CD4-positive, alpha-beta T cell treated with Interleukin-17A for 1 hour (primary cell): ENCODE measurements around the gene CYTH2.
A peak's percentile ranks its signal among the peaks of the same experiment; 100 is the strongest.

ENCODE experiments used
- DNase-seq: peaks from one replicate; pipeline ENCODE4 v3.0.0-alpha.2; 2020

CYTH2 gene

DNA sequence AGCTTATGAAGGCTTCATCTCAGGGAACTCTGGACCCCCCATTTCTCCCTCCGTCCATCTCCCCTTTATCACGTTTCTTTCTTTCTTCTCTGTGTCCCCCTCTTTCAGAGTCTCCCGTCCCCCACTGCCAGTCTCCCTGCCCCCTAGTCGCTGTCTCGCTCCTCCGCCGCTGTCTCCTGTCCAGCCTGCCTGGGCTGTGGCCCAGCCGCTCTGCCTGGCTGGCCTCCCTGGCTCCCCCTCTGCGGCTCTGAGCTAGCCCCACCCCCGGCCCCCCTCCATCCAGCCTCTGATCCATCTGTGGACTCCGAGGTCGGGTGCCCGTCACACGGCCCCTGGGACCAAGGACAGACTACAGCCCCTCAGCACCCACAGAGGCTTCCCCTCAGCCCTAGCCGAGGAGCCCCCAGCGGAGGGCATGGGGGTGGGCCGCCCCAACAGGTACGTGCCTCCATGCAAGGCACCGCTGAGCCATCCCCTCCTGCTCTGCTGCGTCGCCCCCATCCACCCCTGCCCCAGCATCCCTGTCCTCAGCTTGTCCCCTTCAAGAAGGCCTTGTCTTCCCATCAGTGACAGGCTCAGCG lies 14.9 kb upstream of the CYTH2 start:
- DNase-seq: no peak

DNA sequence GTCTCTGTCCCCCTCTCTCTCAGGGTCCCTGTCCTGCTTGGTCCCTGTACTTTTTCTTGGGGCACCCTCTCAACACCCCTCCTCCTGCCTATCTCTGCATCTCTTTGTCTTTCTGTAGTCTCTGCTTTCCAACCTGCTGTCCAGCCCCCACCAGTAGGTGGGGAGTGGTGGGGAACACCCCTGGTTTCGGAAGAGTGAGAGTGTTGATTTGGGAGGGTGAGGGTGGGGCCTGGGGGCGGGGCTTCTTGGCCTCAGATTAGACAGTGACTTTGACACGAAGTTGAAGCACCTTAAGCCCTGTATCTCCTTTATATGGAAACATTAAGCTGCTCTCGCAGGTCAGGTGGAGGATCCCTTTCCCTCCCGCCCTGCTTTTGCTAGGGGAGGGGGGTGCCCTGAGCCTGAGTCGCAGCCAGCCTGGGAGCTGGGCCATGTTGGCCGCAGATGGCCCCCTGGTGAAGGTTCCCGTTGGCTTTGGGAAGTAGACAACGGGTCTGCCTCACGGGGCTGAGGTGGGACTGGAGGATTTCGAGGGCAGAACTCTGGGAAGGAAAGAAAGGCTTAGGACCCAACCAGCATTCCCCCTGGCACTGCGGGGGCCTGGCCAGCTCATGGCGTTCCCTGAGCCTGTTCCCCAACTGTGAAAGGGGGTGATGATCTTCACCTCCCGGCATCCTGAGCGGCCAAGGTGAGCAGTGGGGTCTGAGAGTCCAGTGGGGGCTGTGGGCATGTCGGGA lies 13.8 kb upstream of the CYTH2 start, which contains the start of gene KCNJ14:
Gene KCNJ14, plus strand, starts transcription at position 404 of the 737 bp plus-strand sequence. CDS start 6,151 bp downstream, outside the sequence.
- no peak for DNase-seq

DNA sequence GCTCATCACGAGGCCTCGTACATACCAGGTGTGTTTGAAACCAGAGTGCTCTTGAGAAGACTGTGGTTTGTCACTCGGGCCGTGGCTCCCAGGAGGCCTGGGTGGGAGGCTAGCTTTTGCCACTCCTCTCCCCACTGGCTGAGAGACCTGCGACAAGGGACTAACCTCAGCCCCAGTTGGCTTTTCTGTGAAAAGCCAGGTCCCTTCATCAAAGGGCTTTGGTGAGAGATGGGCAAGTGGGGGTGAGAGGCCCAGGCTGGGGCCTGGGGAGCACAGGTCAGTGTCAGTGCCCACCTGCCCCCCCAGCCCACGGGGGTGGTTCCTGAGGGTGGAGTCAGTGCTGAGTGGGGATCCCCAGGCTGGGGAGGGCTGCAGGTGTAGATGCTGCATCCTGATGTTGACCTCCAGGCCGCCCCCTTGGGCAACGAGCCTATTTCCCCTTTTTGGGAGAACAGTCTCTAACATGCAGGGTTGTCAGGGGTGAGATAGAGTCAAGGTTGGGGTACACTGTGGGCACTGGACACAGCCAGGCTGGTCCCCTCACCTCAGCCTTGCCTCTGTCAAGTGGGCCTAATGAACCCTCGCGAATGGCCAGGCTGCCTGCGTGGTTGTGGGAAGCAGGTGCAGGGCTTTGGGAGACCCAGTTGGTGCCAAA lies 13.1 kb upstream of the CYTH2 start:
- no peak for DNase-seq

DNA sequence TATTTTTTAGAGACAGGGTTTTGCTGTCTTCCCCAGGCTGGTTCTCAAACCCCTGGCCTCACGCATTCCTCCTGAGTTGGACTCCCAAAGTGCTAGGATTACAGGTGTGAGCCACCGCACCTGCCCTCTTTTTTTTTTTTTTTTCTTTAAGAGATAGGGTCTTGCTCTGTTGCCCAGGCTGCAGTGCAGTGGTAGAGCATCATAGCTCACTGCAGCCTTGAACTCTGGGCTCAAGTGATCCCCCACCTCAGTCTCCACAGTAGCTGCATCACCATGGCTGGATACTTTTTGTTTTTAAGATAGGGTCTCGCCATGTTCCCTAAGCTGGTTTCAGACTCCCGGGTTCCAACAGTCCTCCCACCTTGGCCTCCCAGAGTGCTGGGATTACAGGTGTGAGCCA lies 12.3 kb upstream of the CYTH2 start:
- DNase-seq: no peak

DNA sequence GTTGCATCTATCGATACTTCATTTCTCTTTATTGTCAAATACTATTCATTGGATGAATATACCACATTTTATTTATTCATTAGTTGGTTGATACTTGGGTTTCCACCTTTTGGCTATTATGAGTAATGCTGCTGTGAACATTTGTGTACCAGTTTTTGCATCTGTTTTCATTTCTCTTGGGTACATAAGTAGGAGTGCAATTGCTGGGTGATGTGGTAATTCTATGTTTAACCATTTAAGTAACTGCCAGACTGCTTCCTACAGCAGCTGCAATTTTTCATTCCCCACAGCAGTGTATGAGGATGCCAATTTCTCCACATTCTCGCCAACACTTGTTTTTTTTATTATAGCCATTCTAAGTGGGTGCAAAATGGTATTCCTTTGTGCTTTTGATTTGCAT lies 11.2 kb upstream of the CYTH2 start:
- DNase-seq: no peak

DNA sequence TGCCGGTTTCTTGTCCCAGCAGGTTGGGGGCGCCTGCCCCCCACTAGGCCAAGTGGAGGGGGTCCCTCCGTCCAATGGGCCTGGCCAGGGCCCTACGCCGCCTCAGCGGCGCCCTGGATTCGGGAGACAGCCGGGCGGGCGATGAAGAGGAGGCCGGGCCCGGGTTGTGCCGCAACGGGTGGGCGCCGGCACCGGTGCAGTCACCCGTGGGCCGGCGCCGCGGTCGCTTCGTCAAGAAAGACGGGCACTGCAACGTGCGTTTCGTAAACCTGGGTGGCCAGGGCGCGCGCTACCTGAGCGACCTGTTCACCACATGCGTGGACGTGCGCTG lies 7.6 kb upstream of the CYTH2 start:
- no peak for DNase-seq

DNA sequence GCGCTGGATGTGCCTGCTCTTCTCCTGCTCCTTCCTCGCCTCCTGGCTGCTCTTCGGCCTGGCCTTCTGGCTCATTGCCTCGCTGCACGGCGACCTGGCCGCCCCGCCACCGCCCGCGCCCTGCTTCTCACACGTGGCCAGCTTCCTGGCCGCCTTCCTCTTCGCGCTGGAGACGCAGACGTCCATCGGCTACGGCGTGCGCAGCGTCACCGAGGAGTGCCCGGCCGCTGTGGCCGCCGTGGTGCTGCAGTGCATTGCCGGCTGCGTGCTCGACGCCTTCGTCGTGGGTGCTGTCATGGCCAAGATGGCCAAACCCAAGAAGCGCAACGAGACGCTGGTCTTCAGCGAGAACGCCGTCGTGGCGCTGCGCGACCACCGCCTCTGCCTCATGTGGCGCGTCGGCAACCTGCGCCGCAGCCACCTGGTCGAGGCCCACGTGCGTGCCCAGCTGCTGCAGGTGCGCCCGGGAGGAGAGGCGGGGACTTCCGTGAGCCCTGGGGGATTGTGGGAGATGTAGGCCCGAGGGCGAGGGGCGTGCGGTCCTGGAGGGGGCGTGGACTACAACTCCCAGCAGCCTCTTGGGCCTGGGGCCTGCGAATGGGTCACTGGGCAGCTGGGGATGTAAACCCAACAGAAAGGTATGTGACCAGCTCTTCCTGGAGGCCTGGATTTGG lies 7.0 kb upstream of the CYTH2 start:
- no peak for DNase-seq

DNA sequence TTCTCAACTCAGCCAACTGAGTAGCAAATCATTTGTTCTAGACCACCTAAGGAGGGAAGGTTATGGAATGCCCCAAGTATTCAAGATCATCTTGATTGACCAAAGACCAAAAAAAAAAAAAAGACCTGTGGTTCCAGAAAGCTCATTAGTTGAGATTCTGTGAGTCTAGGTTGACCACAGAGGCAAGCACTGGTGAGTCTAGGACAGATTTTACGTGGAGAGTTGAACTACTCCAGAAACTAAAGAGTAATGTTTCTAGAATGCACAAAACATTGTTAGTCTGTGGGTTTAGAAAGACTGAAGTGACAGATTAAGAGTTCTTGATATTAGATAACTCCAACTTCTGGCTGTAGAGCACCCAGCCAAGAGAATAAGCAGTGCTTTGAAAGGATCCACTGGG lies 4.0 kb upstream of the CYTH2 start:
- no peak for DNase-seq

DNA sequence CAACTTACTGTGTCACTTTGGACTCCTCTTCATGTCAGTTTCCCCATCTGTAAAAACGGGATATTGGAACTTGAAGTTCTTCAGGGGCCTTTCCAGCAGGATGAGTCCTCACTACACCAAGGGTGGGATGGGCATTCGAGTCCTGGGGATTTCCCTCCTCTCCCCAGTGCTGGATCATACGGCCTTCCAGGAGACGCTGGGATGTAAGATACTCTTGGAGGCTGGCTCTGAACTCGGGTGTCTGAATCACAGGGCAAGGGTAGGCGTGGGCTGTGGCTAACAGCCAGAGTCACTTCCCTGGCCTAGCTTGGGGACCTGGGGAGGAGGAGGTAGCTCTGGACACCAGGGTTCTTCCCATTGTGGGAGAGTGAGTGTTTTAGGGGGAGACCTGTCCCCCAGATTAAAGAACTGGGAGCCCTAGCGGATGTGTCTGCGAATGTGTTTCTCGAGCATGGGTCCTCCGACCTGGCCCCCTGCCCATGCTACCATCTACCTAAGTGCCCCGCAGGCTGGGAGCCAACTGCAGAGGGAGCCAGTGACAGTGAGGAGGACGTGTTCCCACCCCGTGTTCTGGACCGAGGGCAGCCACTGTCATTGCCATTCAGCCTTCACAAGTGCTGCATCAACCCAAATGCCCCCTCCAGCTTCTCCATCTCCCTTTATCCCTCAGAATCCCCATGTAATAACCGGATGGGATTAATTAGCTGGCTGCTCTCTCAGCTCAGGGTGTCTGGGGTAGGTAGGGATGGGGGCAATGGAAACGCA lies 2.4 kb upstream of the CYTH2 start:
- no peak for DNase-seq

DNA sequence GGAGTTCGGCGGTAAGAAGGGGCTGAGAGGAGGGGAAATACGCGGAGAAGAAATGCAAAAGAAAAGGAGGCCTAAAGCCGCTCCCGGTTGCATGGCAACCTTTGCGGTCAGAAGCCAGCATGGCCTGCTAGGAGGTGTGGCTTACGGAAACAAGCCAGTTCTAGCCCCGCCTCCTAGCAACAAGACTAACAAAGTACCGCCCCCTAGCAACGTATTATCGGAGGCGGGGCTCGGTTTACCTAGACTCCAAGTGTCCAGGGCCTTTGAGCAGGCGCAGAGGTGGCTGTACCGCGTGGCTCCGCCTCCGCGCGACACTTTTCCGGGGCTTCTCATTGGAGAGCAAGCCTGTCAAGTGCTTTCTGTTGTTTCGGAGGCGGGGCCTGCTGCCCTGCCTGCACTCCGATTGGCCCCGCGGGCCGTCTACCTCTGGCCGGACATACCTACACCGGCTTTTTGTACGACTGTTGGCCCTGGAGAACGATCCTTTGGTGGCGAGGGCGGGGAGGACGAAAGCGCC lies 339 bp upstream of the CYTH2 start:
- peak; percentile 100 for DNase-seq

DNA sequence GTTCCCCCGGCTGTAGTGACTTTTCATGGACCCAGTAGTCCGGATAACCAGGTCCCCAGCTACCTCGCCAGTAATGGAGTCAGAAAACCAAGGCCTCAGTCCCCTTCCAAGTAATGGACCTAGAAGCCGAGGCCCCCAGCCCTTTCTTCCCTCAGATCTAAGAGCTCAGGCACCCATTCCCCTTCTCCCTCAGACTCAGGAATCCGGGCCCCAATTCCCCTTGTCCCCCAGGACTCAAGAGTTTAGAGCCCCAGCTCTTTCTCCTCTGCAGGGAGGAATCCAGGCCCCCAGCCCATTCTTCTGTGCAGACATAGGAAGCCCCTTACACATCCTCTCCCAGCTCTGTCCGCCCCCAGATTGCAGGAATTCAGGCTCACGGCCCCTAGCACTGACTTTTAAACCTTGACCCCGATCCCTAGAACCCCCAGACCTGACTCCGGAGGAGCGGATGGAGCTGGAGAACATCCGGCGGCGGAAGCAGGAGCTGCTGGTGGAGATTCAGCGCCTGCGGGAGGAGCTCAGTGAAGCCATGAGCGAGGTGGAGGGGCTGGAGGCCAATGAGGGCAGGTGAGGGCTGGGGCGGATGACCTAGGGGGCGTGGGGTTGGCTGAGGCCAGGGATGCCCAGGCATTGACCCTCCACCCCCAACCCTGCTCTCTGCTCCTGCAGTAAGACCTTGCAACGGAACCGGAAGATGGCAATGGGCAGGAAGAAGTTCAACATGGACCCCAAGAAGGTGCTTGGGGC lies 938 bp downstream of the CYTH2 start:
- no peak for DNase-seq

DNA sequence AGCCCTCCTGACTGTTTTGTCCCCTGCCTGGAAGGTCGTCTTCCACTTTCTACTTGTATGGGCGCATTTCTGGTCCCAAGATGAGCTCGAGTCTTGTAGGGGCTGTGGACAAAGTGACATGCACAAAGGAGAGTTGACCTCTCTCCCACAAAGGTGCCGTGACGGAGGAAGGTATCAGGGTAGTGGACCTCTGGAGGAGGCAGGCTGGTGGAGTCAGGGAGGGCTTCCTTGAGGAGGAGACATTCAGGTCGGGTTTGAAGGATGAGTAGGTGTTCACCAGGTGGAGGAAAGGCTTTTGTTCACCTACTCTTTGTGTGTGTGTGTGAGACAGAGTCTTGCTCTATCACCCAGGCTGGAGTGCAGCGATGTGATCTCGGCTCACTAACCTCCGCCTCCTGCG lies 1.7 kb downstream of the CYTH2 start:
- no peak for DNase-seq

DNA sequence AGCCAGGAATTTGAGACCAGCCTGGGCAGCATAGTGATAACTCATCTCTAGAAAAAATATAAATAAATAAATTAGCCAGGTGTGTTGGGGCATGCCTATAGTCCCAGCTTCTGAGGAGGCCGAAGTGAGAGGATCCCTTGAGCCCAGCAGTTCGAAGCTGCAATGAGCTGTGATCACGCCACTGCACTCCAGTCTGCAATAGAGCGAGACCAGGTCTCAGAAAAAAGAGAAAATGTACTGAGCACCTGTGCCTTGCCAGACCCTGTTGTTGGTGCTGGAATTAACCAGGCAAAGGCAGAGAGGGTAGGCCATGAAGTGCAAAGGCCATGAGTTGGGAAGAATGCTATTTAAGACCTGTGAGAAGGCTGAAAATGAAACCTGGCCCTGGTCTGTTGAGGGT lies 2.7 kb downstream of the CYTH2 start:
- DNase-seq: no peak

DNA sequence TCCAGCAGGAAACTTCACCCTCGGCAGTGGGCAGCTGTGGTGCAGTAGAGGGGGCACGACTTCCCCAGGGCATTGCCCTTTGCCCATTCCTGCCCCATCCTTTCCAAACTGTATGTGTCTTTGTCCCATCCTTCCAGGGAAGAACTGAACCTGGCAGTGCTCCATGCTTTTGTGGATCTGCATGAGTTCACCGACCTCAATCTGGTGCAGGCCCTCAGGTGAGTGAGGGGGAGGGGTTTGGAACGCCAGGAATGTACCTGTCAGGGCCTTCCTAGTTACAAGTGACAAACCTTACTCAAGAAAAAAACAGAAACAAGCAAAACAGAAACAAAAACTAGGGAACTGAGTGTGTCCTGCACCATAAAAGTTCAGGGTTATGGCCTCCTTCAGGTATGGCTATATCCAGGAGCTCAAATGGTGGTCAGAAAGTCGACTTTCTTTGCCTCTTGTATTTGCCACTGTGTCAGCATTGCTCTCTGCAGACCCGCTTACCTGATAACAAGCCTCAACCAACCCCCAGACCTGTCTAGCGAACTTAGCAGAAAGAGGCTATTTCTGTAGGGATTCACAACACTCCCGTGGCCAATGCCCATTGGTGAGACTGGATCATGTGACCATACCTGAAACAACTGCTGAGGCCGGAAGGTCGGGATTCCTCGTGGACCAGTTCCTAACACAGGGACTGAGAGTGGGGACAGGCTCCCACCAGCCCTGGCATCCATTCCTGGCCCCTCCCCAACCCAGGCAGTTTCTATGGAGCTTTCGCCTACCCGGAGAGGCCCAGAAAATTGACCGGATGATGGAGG lies 4.2 kb downstream of the CYTH2 start:
- DNase-seq: no peak

DNA sequence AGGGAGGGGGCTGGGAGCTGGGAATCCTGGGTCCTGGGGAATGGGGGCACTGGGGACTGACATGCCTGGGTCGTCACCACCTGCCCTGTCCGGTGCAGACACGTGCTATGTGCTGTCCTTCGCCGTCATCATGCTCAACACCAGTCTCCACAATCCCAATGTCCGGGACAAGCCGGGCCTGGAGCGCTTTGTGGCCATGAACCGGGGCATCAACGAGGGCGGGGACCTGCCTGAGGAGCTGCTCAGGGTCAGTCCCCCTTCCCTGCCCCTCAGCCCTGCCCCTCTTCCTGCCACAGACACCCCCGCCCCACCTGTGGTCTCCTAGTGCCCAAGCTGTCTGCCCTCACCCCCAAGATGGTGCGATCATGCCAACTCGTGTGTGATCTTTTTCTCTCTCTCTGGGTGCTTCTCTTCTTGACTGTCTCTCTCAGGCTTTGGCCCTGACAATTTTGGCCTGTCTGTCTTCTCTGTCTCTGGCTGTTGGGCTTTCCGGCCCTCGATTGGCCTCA lies 5.0 kb downstream of the CYTH2 start:
- no peak for DNase-seq

DNA sequence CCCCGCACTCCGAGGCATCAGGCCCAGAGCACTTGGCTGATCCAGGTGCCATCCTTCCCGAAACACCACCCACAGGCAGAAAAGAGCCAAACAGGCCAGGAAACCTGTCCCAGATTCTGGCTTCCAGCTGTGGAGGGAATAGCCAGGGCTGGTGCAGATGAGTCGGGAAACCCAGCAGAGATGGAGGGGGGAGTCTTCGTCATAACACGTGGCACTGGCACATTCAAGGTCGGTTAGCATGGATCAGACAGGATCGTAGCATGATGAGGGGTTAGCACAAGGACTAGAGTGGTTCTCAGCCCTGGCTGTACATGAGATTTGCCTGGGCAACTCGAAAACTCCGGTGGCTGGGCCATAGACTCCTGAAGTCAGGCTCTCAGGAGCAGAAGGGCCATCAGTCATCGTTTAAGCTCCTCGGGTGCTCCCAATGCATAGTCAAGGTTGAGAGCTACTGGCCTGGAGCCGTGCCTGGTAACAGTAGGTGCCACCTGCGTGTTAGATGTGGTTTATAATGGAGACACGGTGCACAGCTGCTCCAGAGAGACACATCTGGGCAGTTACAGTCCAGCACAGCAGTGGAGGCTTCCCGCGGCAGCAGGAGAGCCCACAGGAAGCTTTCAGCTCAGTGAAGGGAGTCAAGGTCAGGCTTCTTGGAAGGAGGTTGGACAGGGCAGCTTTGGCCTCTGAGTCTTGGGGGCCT lies 6.3 kb downstream of the CYTH2 start:
- no peak for DNase-seq

DNA sequence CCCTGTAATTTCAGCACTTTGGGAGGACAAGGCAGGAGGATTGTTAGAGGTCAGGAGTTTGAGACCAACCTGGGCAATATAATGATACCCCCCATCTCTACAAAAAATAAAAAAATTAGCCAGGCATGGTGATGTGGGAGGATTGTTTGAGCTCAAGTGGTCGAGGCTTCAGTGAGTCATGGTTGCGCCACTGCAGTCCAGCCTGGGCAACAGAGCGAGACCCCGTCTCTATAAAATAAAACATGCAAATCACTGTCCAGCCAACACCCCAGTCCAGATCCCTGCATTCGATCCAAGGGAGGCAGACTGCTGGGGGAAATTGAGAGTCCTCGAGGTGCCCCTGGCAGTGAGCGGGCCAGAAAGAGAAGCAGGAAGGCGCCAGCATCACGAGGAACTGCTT lies 7.0 kb downstream of the CYTH2 start:
- no peak for DNase-seq

DNA sequence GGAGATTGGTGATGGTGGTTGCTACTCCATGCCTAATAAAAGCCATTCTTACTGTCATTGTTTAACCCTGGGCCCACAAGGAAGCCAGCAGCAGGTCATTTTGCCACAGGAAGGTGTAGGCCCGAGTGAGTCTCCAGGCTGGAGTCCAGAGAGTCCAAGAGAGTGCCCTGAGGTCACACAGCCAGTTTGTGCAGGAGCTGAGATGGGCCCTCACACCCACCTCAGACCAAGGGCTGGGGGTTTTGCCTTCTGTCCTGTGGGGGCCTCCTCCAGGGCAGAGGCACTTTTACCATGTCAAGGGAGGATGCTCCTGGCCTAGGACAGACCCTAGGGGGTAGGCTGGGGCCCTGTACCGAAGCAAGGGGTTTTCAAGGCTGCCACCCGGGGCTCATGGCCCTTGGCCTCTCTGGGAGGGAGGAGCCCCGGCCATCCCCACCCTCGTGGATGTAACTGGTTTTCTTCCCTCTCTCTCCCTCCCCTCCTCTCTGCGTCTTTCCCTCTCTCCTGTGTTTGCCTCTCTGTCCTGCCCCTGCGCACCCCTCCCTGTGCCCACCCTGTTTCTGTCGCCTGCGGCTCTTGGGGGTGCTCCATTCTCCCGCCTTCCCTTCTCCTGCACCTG lies 8.0 kb downstream of the CYTH2 start:
- no peak for DNase-seq

DNA sequence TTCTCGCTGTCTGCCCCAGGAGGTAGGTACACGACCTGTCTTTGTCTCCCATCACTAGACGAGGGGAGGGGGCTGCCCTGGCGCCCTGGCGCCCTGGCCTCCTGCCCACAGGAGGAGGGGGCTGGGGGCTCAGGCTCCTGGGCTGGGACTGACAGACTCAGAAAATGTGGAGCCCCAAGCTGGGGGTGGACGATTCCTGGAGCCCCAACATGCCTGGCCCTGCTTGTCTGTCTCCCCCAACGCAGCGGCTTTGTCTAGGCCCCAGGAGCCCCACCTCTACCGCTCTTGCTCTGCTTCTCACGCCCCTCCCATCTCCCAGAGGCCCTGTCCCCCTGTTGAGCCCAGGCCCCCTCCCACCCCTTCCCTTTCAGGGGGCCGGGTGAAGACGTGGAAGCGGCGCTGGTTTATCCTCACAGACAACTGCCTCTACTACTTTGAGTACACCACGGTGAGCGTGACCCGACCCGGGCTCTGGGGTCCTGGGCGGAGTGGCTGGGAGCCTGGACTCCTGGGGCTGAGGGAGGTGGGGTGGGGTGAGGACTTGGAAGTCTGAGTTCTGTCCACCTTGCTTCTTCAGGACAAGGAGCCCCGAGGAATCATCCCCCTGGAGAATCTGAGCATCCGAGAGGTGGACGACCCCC lies 8.6 kb downstream of the CYTH2 start:
- DNase-seq: no peak
